CD4-positive, alpha-beta T cell treated with Interleukin-4 for 1 hour (primary cell): Measurements from ENCODE around the gene CCDC157.

Experiments used
- DNase-seq, 2 donors: peaks; one replicate each; pipeline ENCODE4 v3.0.0-alpha.2; 2020 to 2022

CCDC157 gene

GRCh38 chr22:30357650-30358215, 926 bp downstream of the CCDC157 start:
- DNase-seq: no peak

- DNase-seq: no peak
Measured at GRCh38 chr22:30358541-30358940, 1.7 kb downstream of the CCDC157 start.

GRCh38 chr22:30361916-30362650, 5.3 kb downstream of the CCDC157 start:
- no peak for DNase-seq

GRCh38 chr22:30362651-30363281, 6.0 kb downstream of the CCDC157 start:
- no peak for DNase-seq

- no peak for DNase-seq
Measured at GRCh38 chr22:30365891-30366290, 9.1 kb downstream of the CCDC157 start.

- DNase-seq: no peak
Measured at GRCh38 chr22:30368420-30368819, 11.6 kb downstream of the CCDC157 start.

- DNase-seq: no peak
Measured at GRCh38 chr22:30370641-30371230, 13.9 kb downstream of the CCDC157 start.

GRCh38 chr22:30371321-30371720, 14.5 kb downstream of the CCDC157 start:
- DNase-seq: no peak

- no peak for DNase-seq
Measured at GRCh38 chr22:30371981-30372380, 15.2 kb downstream of the CCDC157 start.

GRCh38 chr22:30372915-30373314, 16.1 kb downstream of the CCDC157 start:
- peak in 1 of 2 donors; percentile 29 for DNase-seq

GRCh38 chr22:30373331-30374325, 16.8 kb downstream of the CCDC157 start:
- no peak for DNase-seq

- no peak for DNase-seq
Measured at GRCh38 chr22:30375312-30375849, 18.6 kb downstream of the CCDC157 start.

- DNase-seq: no peak
Measured at GRCh38 chr22:30380011-30380410, 23.2 kb downstream of the CCDC157 start.

- no peak for DNase-seq
Measured at GRCh38 chr22:30381264-30381663, 24.5 kb downstream of the CCDC157 start.

- no peak for DNase-seq
Measured at GRCh38 chr22:30382340-30382739, 25.5 kb downstream of the CCDC157 start.

GRCh38 chr22:30383061-30383460, 26.3 kb downstream of the CCDC157 start:
- DNase-seq: no peak

GRCh38 chr22:30385942-30386341, 29.1 kb downstream of the CCDC157 start:
- no peak for DNase-seq

GRCh38 chr22:30386608-30386959, 29.8 kb downstream of the CCDC157 start:
- no peak for DNase-seq

GRCh38 chr22:30386960-30387827, 30.4 kb downstream of the CCDC157 start, which contains the start of gene RNF215:
Gene RNF215 (minus strand): TSS chr22:30387411. CDS start chr22:30387313, 98 bp downstream.
- DNase-seq: peak; percentile 77 to 80

GRCh38 chr22:30390974-30391691, 34.3 kb downstream of the CCDC157 start:
- DNase-seq: peak; percentile 82 to 86
